HG03571 (cell line): ENCODE results near the gene CDH4.

Source experiments
- ATAC-seq: cut with Tn5 transposase; IDR thresholded peaks from one replicate; pipeline ENCODE4 v1.9.1; 2021; ENCODE audit not compliant: unreplicated experiment

Gene CDH4

DNA sequence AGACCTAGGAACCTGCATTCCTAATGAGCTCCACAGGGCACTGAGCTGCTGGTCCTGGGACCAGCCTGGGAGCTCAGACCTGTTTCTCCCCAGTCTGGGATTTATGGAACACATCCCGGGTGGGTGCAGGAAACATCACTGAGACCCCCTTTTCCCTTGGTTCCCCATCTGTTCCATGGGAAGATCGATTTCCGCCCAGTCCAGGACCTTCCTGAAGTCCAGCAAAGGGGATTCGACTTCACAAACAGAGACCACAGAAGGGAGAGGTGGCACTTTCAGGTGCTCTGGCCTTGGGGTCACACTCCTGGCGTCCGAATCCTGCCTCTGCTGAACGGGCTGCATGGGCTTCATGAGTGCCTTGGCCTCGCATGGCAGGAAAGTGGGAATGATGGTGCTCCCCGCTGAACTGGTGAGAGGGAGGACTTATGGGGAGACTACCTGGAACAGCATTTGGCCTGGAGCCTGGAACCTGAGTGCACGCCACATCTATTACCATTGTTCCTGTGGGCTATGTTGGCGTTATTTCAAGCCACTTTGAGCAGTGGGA is 517.3 kb downstream of the CDH4 start:
- ATAC-seq: no peak

DNA sequence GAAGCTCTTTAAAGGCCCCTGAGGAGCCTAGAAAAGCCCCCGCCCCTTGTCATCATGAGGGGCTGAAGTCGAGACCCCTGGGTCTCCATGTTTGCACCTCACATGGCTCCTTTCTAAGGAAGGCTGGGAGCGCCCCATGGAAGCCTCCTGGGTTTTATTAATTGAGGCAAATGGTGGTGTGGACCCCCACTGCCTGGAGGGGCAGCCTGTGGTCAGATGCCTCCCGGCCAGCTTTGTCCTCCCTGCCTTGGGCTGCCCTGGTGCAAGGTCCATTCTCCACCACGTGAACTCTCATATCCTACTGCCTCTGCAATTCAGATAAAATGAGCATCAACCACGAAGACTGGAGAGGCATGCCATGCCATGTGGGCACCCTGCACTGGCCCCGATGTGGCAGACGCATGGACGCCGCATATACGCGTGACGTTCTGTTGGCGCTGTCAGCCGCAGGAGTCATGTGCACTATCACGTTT is 518.1 kb downstream of the CDH4 start:
- ATAC-seq: no peak

DNA sequence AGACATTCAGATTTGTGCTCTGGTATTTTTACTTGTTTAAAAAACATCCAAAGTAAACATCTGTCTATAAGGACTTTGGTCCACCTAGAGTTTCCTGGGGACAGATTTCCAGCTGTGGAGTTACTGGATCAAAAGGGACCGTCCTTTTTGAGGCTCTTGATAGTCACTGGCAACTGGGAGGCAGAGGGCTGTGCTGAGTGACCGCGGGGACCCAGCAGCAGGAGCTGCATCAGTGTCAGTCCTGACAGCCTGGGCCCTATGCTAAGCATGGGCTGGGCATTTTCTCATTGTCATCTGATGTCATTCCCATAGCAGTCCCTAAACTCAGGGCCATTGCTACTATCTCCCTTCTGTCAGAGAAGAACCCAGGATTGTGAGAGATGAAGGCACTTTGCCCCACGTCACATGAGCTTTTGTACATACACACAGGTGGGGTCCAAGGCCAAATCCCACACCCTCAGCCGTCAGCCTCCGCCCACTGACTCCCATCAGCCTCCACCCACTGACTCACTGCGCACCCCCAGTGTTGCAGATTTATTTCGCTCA is 519.8 kb downstream of the CDH4 start:
- no peak for ATAC-seq

DNA sequence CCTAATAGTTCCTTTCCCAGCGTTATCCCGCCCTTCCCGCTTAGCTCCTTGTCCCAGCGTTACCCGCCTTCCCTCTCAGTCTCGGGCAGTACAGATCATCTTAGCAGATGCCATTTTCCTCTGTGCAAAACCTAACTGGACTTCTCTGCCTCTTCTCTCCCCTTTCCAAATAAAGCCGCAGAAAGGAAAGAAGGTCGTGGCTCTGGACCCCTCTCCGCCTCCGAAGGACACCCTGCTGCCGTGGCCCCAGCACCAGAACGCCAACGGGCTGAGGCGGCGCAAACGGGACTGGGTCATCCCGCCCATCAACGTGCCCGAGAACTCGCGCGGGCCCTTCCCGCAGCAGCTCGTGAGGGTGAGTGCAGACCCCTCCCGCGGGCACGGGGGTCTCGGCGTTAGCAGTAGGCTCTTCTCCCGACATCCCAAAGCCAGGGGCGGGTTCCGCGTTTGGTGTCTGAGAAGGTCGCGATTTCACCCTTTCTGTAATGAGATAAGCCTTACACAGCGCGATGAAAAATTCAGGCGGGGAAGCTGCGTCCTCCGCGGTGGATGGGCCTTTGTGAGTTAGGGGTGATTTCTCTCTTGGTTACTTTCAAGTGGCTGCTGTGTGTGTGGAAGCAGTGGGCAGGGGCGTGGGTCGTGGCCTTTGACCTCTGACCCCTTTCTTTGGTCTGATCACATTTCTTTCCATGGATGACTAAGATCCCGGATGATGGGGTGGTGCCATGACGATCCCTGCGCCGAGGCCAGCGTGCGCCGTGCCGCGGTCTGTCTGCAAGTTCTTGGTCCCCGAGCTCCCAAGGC is 521.0 kb downstream of the CDH4 start:
- no peak for ATAC-seq

DNA sequence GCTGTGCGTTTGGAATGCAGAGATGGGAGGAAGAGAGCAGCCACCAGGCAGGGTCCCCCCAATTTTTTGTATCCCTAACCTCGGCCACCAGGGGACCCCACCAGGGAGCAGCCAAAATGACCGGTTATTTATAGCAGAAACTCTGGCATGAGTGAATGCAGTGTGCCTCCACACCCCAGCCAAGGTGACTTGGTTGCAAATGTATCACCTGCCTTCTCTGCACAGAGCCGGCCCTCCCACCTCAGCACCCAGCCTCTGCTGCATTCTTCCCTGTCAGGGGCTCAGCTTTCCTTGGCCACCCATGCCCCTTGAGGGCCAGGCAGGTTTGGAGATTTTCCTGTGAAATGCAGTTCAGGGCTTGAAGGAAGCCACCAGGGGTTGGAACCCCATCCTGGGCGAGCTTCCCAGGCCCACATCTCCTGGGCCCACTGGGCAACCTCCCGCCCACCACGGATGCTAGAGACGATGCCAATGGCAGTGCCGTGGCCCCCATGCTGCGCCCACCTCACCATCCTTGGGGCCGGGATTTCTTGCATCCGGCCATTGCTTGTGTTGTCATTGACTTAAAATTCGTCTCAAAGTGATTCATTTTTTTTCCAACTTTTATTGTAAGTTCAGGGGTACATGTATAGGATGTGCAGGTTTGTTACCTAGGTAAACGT is 522.0 kb downstream of the CDH4 start:
- ATAC-seq: no peak

DNA sequence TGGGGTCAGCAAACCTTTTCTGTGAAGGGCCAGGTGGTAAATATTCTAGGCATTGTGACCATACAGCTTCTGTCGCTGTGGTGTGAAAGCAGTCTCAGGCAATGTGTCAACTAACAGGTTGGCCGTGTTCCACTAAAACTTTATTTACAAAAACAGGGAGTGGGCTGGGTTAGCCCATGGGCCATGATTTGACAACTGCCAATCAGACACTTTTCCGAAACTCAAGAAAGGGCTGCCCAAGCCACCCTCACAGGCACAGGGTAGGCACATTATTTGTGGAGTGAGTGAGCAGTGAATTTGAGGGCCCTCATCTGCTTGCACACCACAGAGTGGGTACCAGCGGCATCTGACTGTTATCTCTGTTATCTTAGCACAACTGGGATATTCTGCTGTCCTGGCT is 523.4 kb downstream of the CDH4 start:
- ATAC-seq: no peak

DNA sequence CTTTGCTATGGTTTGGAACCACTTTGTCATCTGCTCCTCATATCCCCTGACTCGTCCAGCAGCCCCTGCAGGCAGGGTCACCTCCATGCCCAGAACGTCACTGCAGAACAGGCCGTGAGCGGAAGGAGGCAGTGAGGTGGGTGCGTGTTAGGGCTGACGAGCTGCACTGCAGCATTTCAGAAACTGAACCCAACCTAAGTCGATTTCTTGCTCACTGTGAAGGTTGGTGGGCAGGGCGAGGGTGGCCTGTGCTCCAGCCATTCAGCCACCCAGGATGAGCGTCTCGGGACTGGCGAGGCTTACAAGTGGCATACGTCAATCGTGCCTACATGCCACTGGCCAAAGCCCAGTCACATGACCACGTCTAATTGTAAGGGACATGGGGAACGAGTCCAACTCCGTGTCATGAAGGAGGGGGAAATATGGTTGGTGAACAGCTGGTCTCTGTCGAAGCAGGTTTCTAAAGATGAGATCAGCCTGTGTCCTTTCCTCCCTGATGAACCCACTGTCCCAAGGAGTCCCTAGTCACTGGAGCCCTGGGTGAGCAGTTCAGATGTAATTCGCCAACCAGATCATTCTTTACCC is 524.5 kb downstream of the CDH4 start:
- no peak for ATAC-seq

DNA sequence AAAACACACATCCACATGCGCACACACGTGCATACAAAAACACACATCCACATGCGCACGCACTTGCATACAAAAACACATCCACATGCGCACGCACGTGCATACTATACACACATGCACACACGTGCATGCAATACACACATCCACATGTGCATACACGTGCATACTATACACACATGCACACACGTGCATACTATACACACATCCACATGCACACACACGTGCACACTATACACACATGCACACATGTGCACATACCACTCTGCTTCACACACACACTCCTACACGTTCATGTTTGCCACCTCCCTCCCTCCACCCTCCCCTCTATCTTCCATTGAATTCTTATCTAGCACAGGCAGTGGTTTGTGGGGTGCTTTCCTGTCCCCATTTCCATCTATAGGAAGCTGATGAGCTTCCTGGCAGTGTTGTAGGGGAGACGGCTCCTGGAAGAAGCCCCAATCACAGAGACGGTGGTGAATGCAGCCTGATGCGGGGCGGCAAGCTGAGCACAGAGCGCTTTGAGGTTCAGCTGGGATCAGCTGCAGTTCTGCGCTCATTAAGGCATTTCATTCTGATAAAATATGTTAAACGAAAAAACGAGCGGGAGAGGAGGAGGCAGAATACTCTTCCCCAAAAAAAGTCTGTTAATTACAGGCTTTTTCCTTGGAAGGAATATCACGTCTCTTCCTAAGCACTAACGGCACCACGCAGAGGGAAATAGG is 525.9 kb downstream of the CDH4 start:
- no peak for ATAC-seq

DNA sequence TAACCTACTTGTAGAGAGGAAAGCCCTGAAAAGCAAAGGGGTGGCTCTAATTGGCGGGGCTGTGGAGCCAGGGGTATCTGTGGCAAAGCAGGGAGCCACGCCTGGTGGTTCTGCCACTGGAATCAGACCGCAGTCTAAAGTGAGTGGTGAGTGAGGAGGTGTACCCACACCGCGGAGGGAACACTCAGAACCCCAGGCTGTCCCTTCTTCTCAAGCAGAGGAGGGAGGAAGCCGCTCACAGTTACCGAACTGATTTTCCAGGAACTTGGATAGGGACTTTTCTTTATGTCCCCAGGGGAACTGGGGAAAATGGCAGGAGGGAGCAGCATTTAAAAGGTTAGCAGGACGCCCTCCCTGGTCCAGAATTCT is 526.4 kb downstream of the CDH4 start:
- ATAC-seq: no peak

DNA sequence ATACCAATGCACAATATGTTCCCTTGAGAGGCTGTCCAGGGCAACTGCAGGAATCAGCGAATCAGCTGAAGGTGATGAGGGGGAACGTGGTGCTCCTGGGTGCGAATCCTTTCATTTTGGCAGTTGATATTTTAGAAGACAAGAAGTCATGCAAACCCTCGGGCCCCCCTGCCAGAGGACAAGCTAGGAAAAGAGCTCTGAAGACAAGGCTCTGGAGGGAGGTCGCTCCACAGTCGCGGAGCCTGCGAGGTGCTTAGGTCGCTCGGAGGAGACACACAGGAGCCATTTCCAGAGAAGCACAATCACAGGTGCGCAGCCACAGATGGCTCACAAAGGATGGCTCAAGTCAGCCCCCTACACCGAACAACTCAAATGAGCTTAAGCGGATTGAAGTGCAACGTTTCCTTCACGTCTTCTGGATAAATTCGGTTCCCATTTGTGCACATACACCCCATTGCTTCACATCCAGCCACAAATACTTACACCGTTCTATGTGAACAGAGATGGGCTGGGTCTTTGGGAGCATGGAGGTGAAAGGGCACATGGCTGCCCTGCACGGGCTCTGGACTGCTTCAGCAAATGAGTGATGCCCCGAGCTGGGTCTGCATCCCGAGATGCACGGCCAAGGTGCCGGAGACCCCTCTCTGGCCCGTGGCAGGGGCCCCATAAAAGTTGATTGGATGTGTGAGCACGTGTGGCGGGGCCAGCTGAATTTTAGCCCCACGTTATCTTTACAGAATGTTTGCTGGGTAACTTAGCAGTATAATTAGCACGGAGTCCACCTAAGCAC is 527.3 kb downstream of the CDH4 start:
- no peak for ATAC-seq

DNA sequence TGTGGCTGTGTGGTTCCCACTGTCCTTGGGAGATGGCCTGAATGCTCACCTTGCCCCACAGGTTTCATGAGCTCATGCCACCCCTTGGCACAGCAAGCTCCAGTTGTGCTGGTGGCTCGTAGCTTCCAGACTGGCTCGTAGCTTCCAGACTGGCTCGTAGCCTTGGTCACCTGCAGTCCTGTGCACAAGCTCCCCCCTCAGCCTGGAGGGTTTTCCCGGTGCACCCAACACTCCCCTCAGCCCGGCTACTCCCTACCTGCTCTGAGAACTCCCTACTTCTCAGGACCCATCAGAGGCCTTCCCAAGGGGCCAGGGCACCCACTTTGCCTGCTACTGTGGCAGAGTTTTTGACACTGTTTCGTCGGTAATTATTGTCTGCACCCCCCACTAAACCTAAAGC is 528.0 kb downstream of the CDH4 start:
- no peak for ATAC-seq

DNA sequence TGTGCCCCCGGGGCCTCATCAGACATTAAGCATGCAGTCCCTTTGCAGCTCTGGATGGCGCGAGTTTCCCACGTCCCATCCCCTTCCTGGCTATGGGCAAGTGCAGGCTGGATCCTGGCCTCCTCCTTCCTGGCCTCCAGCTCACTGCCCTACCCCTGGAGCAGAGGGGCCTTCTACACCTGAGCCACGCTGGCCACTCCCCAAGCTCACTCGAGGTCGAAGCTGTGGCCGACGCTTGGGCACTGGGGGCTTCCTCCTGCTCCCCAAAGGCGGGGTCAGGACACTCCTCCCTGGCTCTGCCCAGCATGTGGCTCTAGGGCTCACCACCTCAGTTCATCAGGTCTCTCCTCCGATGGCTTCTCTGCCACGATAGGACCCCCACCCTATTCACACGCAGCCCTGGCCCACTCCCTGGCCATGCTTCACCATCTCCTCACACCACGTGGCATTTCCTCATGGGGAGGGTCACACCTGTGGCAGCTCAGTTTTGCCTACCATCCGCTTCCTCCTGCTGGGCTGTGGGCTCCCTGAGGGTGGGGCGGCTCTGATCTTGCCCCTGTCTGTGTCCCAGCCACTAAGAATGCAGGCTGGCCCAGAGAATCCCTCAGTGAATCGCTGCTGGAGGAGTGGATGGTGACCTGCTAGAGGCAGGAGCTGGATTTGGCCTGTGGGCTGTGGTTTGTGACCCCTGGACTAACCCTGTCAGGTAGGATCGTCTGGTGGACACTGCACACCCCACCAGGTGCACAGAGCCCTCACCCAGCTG is 532.9 kb downstream of the CDH4 start:
- ATAC-seq: no peak

DNA sequence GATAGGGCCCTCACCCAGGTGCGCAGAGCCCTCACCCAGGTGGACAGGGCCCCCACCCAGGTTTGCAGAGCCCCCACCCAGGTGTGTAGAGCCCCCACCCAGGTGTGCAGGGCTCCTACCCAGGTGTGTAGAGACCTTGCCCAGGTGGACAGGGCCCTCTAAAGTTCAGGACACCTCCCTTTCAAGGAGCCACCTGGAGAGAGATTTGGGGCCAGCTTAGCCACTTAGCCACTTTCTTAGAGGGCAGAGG is 533.4 kb downstream of the CDH4 start:
- ATAC-seq: no peak

DNA sequence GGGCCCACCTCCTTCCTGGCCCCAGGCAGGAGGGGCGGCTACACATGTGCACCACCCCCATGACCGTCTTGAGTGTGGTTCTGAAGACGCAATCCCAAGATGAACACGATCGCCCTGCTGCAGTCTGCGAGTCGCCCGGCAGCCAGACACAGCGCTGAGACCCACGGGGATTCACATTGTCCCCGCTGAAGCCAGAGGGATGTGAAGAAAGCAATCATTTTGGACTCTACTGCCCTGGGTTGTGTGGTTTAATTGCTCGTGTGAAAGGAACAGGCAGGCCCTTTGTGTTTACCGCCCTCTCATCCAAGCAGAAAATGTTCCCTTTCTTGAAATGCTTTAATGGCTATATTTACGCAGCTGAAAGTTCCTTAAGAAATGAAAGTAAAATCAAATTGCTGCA is 534.2 kb downstream of the CDH4 start:
- ATAC-seq: no peak

DNA sequence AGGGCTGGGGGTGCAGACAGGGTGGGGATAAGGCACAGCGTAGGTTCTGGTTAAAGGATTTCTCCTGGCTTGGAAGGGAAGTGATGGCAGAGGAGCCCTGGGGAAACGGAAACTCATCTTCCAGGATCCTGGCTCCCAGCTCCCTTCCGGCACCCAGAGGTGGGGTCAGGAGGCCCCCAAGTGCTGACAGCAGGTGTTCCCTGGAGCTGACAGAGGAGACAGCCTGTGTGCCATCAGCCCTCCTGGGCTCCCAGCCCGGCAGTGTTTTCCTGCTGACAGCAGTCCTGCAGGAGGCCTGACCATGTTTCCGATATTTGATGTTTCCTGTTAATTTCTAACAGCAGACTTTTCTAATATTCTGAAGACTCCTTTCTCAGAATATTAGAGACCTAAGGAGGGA is 536.3 kb downstream of the CDH4 start:
- ATAC-seq: no peak

DNA sequence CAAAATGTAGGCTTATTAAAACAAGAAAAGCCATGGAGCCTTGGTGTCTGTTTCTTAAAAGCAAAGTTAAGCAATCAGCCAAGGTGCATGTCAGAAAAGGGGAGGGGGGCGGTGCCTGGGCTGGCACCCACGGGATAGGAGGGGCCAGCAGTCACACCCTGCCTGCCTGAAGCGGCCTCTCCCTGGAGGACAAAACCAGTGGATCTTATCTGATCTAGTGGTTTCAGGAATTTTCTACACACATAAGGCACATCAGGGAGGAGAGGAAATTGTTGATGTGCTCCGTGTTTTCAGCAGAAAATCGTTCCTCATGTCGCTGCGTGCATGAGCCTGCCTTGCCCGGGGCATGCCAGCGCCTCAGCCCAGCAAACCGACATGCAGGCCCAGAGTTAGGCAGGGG is 537.3 kb downstream of the CDH4 start:
- no peak for ATAC-seq

DNA sequence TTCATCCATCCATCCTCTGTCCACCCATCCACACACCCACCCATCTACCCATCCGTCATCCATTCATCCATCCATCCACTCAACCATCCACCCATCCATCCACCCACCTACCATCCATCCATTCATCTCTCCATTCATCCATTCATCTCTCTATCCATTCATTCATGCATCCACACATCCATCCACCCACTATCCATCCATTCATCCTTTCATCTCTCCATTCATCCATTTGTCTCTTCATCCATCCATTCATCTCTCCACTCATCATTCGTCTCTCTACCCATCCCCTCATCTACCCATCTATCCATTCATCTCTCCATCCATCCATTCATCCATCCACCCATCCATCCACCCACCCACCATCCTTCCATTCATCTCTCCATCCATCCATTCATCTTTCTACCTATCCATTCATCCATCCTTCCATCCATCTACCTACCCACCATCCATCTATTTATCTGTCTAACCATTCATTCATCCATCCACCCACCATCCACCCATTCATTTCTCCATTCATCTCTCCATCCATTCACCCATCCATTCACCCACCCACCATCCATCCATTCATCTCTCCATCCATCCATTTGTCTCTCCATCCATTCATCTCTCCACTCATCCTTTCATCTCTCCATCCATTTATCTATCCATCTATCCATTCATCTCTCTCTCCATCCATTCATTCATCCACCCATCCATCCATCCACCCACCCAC is 538.2 kb downstream of the CDH4 start:
- no peak for ATAC-seq

DNA sequence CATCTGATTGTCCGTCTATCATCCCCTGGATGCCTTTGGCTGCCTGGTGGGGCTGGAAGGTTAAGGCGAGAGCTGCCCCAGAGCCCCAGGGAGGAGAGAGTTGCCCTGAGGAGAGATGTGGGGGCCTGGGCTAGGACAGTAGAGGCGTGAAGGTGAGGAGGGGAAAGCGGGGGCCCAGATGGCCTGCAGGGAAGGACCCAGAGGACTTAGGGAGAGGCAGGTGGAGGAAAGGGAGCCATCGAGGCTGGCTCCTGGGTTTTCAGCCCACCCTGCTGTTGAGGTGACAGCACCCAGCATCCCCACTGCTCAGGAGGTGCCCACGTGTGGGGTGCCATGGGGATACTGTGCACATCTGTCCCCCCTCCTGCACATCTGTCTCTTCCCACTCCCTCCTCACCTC is 539.9 kb downstream of the CDH4 start:
- no peak for ATAC-seq
